Brain microvascular endothelial cell (primary cell): ENCODE results near the gene VPS39.

ENCODE experiments used
- DNase-seq: peaks from one replicate; pipeline ENCODE4 v3.0.0-alpha.2; 2020
- H3K27ac ChIP-seq: fragments of 250-450 bp; sonication (Bioruptor Pico); 2 replicates; pipeline ENCODE4 v1.5.1; 2020; ENCODE audit warnings: mild to moderate bottlenecking, moderate library complexity
- H3K27me3 ChIP-seq: fragments of 250-450 bp; sonication (Bioruptor Pico); replicated peaks from 2 replicates; pipeline ENCODE4 v1.5.1; 2020; ENCODE audit warnings: mild to moderate bottlenecking
- H3K36me3 ChIP-seq: fragments of 250-450 bp; sonication (Bioruptor Pico); replicated peaks from 2 replicates; pipeline ENCODE4 v1.5.1; 2020; ENCODE audit warnings: mild to moderate bottlenecking
- H3K4me3 ChIP-seq: 2 replicates; pipeline ENCODE4 v1.5.1; 2011; ENCODE audit warnings: low read depth, mild to moderate bottlenecking, control low read depth, low read length, moderate library complexity
- in situ Hi-C: cut with HindIII; loops from 2 replicates; pipeline ENCODE4 v1.10.0; 2017; ENCODE audit warnings: low sequenced_read_pairs, low pct_ligation_motif_present
- TF ChIP-seq, protein P1 (sequence below): IDR thresholded peaks from 2 replicates; pipeline ENCODE4 v1.5.1; 2011; ENCODE audit warnings: low read depth, mild to moderate bottlenecking, moderate library complexity, low read length, control low read depth, inconsistent platforms; ENCODE audit errors: missing control alignments

Gene VPS39

DNA sequence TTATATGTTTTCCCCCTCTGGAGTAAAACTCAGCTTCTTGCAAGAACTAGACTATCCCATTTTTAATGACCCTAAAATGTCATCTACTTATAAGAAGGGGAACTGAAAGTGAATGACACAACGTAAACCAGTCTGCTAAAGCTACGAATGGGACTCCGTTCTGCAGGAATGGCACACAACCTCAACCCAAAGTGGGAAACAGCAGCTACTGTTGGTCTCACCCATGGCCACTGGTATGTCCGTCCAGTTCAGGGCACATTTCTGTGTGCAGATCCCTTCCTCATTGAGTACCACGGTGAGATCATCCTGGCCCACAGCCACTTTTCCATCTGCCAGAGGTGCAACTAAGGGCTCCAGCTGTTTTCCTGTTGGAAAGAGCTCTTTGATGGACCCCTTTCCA, 23.8 kb downstream of the VPS39 start:
- no peaks in the 10 kb centered on the region for H3K27me3 ChIP-seq
- DNase-seq: no peak
- in situ Hi-C loops: no loop called here
- no peak overlapping the region for H3K4me3 ChIP-seq
- TF ChIP-seq, protein P1, sequence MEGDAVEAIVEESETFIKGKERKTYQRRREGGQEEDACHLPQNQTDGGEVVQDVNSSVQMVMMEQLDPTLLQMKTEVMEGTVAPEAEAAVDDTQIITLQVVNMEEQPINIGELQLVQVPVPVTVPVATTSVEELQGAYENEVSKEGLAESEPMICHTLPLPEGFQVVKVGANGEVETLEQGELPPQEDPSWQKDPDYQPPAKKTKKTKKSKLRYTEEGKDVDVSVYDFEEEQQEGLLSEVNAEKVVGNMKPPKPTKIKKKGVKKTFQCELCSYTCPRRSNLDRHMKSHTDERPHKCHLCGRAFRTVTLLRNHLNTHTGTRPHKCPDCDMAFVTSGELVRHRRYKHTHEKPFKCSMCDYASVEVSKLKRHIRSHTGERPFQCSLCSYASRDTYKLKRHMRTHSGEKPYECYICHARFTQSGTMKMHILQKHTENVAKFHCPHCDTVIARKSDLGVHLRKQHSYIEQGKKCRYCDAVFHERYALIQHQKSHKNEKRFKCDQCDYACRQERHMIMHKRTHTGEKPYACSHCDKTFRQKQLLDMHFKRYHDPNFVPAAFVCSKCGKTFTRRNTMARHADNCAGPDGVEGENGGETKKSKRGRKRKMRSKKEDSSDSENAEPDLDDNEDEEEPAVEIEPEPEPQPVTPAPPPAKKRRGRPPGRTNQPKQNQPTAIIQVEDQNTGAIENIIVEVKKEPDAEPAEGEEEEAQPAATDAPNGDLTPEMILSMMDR: no peak
- peaks cover 48% of the 10 kb centered on the region for H3K36me3 ChIP-seq
- H3K27ac ChIP-seq: no peak overlapping the region

DNA sequence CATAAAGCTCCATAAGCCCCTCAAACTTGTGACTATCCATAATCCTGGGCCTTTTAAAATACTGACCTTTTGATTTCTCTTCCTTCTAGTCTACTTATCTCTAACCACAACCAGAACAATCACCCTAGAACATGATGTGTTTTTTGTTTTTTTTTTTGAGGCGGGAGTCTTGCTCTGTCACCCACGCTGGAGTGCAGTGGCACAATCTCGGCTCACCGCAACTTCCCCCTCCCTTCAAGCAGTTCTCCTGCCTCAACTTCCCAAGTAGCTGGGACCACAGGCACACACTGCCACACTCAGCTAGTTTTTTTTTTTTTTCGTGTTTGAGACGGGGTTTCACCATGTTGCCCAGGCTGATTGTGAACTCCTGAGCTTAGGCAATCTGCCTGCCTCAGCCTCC, 25.1 kb downstream of the VPS39 start:
- H3K36me3 ChIP-seq: peaks cover 43% of the 10 kb centered on the region
- TF ChIP-seq, protein P1: no peak
- no peak for DNase-seq
- no peak overlapping the region for H3K4me3 ChIP-seq
- no peak overlapping the region for H3K27ac ChIP-seq
- in situ Hi-C loops: no loop called here
- no peaks in the 10 kb centered on the region for H3K27me3 ChIP-seq

DNA sequence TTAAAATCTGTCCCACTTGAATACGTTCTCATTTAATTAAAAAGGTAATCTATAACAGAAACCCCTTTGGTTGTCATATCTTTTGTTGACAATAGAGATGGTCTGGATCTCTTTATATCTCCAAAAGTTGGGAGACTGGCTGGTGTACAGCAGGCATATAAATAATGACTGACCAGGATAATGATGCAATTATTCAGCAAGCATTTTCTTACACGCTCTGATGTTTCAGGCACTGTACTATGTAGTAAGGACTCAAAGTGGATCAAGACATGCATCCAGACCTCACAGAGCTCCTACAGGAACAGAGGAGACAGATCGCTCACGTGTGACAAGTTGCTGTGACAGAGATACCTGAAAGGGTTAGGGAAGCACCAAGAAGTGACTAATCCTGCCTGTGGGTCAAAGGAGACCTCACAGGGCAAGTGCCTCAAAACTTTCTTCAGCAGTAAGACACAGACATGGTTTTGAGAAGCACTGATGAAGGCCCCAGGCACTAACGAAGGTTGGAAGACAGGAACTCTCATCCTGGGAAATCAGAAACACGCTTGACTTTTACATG, 25.7 kb downstream of the VPS39 start:
- Histone ChIP-seq H3K27me3 (no peaks in the 10 kb centered on the region), H3K36me3 (peaks cover 40% of the 10 kb centered on the region), H3K4me3 (no peak overlapping the region), H3K27ac (no peak overlapping the region)
- DNase-seq: no peak
- TF ChIP-seq, protein P1: no peak
- in situ Hi-C loops: no loop called here

DNA sequence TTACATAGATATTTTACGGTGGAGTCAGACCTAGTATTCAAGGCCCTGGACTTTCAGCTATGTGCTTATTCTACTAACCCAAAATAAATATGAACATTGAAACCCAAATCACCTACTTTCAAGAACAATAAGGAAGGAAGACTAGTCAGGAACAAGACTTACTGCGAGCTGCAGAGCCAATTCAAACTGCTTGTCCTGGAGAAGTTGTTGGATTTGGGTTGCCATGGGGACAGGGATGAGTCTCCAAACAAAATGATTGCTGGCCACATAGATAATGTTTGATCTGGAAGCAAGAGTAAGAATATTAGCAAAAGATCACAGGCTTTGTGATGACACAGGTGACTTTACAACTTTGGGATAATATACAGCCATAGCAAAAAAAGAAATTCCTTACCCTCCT, 30.0 kb downstream of the VPS39 start:
- Histone ChIP-seq H3K27ac (no peak overlapping the region), H3K4me3 (no peak overlapping the region), H3K27me3 (no peaks in the 10 kb centered on the region), H3K36me3 (peaks cover 35% of the 10 kb centered on the region)
- no peak for DNase-seq
- TF ChIP-seq, protein P1: no peak
- in situ Hi-C loops: no loop called here

DNA sequence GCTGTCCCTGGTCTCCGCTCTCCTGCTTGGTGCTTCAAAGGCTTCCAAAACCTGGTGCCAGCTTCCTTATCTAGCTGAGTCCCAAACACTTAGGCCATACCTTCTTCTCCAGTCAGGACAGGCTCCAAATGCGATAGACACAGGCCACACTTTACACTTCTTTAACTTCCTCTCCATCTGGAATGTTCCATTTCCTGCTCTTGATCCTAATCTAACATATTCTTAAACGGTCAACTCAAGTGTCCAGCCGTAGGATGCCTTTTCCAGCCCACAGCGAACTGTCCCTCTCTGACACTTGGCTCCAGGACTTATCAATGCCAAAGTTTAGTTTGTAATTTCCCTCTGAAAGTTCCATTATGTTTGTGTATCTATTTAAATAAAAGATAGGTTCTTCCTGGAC, 32.4 kb downstream of the VPS39 start:
- no peak for DNase-seq
- H3K4me3 ChIP-seq: no peak overlapping the region
- TF ChIP-seq, protein P1: no peak
- in situ Hi-C loops: no loop called here
- H3K27me3 ChIP-seq: no peaks in the 10 kb centered on the region
- H3K27ac ChIP-seq: no peak overlapping the region
- peaks cover 38% of the 10 kb centered on the region for H3K36me3 ChIP-seq

DNA sequence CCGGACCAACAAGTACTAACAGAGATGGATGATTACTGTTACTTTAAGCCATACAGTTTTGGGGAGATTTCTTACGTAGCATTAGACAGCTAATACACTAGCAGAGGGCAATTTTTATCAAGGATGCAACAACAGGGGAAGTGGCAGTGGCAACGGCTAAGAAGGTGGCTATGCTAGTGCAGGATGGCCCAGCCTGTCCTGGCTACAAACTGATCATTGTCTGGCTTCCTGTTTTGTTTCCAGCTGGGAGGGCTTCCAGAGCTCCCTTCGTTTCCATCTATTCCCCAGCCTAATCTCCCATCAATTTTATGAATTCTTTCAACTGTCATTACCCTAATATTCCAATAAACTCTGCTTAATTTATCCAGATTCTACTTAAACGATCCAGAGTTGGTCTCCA, 35.6 kb downstream of the VPS39 start:
- peaks cover 38% of the 10 kb centered on the region for H3K36me3 ChIP-seq
- in situ Hi-C loops: no loop called here
- no peak overlapping the region for H3K27ac ChIP-seq
- H3K27me3 ChIP-seq: no peaks in the 10 kb centered on the region
- no peak for DNase-seq
- no peak overlapping the region for H3K4me3 ChIP-seq
- TF ChIP-seq, protein P1: no peak
